HG02588 (cell line): ENCODE measurements around the gene VAX1.
"Not testable (repeated sequence)": the region's sequence is repeated elsewhere in the genome, so short reads cannot be mapped to it uniquely, and the experiment has no call there.

Source experiments
- ATAC-seq: cut with Tn5 transposase; IDR thresholded peaks from one replicate; pipeline ENCODE4 v1.9.1; 2021; ENCODE audit warnings: mild to moderate bottlenecking, moderate library complexity; ENCODE audit not compliant: unreplicated experiment

The VAX1 gene

DNA sequence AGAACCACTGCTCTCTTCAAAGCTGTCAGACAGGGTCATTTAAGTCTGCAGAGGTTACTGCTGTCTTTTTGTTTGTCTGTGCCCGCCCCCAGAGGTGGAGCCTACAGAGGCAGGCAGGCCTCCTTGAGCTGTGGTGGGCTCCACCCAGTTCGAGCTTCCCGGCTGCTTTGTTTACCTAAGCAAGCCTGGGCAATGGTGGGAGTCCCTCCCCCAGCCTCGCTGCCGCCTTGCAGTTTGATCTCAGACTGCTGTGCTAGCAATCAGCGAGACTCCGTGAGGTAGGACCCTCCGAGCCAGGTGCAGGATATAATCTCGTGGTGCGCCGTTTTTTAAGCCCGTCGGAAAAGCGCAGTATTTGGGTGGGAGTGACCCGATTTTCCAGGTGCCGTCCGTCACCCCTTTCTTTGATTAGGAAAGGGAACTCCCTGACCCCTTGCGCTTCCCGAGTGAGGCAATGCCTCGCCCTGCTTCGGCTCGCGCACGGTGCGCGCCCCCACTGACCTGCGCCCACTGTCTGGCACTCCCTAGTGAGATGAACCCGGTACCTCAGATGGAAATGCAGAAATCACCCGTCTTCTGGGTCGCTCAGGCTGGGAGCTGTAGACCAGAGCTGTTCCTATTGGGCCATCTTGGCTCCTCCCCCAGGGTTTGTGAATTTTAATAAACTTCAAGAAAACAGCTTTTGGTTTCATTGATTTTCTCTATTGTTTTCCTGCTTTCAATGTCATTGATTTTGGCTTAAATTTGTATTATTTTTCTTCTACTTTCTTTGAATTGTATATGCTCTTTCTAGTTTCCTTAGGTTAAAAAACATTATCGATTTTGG, 53.4 kb downstream of the VAX1 start:
- not testable (repeated sequence) for ATAC-seq
